A549 treated with GW870086 at 1 μM for 4 hours (cell line): ENCODE data around the gene ADORA2B. TPM values are rescaled to one million over a fixed set of nuclear protein-coding genes. Genes with fewer than 3 reads are reported as not detected.

Experiments used
- total RNA-seq: library from RNA; stranded (reverse); fragments of 200-300 nt; extraction: Qiagen RNA extraction; gene quantifications from 5 replicates; pipeline ENCODE4 v1.2.3, GENCODE V29; 2022; ENCODE audit warnings: low read depth

Gene ADORA2B
- total RNA-seq = 13.2 to 18.1 TPM (median 17.9 TPM) in 5 replicates

DNA sequence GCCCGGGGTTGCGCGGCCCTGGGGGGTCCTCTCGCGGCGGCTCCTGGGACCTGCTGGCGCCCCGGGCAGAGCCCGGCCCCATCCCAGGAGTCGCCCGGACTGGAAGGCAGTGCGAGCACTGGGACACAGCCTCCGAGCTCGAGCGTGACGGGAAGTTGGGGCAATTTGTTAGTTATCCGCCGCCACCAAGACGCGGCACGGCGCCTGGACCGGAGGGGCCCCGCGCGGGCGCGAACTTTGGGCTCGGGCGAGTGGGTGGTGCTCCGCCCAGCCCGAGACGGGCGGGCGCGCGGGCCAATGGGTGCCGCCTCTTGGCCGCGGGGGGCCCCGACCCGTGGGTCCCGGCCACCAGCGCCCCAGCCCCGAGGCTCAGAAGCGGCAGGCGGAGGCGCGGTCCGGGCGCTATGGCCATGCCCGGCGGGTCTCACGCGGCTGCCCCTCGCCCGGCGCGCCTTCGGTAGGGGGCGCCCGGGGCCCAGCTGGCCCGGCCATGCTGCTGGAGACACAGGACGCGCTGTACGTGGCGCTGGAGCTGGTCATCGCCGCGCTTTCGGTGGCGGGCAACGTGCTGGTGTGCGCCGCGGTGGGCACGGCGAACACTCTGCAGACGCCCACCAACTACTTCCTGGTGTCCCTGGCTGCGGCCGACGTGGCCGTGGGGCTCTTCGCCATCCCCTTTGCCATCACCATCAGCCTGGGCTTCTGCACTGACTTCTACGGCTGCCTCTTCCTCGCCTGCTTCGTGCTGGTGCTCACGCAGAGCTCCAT, at the start of gene ADORA2B:
ADORA2B (plus strand) TSS at position 372 of the 768 bp plus-strand sequence; CDS start at position 491, 119 bp downstream.

DNA sequence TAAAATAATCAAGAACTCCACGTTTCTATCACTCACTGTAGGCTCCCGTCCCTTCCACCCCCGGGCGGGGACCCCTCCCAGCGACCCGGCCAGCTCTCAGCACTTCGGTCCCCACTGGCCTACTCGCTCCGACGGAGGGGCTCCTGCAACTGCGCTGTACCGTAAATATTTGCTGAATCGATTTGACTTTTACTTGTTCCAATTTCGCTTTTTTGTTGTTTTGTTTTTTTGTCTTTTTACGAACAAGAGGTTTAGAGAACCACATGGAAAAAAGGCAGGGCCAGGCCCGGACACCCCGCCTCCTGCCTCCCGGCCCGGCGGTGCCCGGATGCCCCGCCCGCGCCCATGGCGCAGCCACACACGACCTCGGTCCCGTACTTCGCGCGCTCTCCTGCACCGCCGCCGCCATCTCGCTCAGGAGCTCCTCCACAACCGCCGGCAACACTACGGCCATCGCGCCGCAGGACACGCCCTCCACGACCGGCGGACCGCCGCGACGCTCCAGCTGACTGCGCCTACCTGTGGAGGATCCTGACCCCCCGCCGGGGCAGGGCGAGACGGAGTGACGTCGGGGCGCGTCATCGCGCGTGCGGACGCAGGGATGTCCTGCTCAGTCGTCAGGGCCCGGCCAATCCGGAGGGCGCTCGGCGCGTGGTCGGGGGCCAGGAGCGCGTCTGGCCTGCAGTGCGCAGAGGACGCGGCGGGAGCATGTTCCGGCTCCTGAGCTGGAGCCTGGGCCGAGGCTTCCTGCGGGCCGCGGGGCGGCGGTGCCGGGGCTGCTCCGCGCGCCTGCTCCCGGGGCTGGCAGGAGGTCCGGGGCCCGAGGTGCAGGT, 54.4 kb downstream of the ADORA2B start, which contains the start of the genes TTC19 and ZSWIM7:
TTC19 (plus strand) TSS at position 684 of the 833 bp plus-strand sequence; CDS start at position 709, 25 bp downstream.
ZSWIM7 (minus strand) TSS at position 564 of the 833 bp plus-strand sequence; CDS start at position 454, 110 bp downstream.

Other genes with a start within 250 kb of the ADORA2B start
- gene ZNF286A, start 245.4 kb upstream of the ADORA2B start, total RNA-seq = 20.5 to 40.2 TPM (median 27.1 TPM) in 5 replicates
- 0.06 to 0.08 TPM in 2 of 5 replicates, not detected in the others for gene TBC1D26, start 212.8 kb upstream of the ADORA2B start, total RNA-seq
- gene ZSWIM7, start 54.6 kb downstream of the ADORA2B start, total RNA-seq = 42.7 to 50.7 TPM (median 46.8 TPM) in 5 replicates
- 42.9 to 53.2 TPM (median 50.8 TPM) in 5 replicates for gene TTC19, start 54.7 kb downstream of the ADORA2B start, total RNA-seq